ENCODE measurements around the gene NAT14. TPM values are rescaled to one million over a fixed set of nuclear protein-coding genes. Genes with fewer than 3 reads are reported as not detected.

The NAT14 gene
- 32.1 to 50.0 TPM (median 33.1 TPM) in 3 replicates for total RNA-seq
- long read RNA-seq, transcript NAT14-201 (3 exons, 1,536 nt): major isoform, 7 of 11 reads
- long read RNA-seq, partial matches to known transcripts: 0 of 11 reads
- long read RNA-seq, other reads (novel, unspliced or antisense): 2 of 11 reads

- Mint-ChIP-seq H3K27me3 (ENCODE audit: low read depth) (no peaks in the 10 kb centered on the region), H3K4me3 (ENCODE audit: unreplicated experiment) (peak within 1 kb of the TSS; percentile 68), H3K36me3 (ENCODE audit: low read depth) (no peaks in the 10 kb centered on the region), H3K27ac (ENCODE audit: unreplicated experiment) (peak within 1 kb of the TSS; percentile 91), H3K9me3 (ENCODE audit: low read depth) (no peaks in the 10 kb centered on the region), H3K4me1 (ENCODE audit: low read depth) (peaks cover 28% of the 10 kb centered on the region)
- no peak for DNase-seq (ENCODE audit: low spot score)
- TF ChIP-seq, protein P1, sequence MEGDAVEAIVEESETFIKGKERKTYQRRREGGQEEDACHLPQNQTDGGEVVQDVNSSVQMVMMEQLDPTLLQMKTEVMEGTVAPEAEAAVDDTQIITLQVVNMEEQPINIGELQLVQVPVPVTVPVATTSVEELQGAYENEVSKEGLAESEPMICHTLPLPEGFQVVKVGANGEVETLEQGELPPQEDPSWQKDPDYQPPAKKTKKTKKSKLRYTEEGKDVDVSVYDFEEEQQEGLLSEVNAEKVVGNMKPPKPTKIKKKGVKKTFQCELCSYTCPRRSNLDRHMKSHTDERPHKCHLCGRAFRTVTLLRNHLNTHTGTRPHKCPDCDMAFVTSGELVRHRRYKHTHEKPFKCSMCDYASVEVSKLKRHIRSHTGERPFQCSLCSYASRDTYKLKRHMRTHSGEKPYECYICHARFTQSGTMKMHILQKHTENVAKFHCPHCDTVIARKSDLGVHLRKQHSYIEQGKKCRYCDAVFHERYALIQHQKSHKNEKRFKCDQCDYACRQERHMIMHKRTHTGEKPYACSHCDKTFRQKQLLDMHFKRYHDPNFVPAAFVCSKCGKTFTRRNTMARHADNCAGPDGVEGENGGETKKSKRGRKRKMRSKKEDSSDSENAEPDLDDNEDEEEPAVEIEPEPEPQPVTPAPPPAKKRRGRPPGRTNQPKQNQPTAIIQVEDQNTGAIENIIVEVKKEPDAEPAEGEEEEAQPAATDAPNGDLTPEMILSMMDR (IDR thresholded peaks at IDR 0.05): no peak
Measured at GRCh38 chr19:55484593-55485438, at the start of gene NAT14. NAT14 (plus strand) TSS chr19:55485188; CDS start chr19:55485709, 521 bp downstream.

DNA sequence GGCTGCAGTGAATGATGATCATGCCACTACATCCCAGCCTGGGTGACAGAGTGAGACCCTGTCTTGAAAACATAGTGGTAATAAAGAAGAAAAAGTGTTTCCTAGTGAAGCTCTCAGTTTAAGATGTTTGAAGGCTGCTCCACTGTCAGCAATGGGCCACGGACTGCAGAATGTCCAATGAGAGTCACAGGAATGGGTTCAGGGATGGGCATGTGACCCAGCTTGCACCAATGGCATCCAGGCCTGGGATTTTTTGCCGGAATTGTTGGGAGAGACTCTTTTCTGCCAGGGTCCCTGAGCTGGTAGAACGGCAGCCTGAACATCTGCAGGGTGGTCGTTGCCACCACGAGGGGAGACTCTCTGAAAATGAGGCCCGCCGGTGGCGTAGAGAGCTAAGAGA is 48.1 kb upstream of the NAT14 start:
- TF ChIP-seq, protein P1 (IDR thresholded peaks at IDR 0.05): no peak
- Mint-ChIP-seq H3K36me3 (ENCODE audit: low read depth) (peaks cover 3% of the 10 kb centered on the region), H3K9me3 (ENCODE audit: low read depth) (peaks cover 3% of the 10 kb centered on the region), H3K4me3 (ENCODE audit: unreplicated experiment) (no peak overlapping the region), H3K4me1 (ENCODE audit: low read depth) (peaks cover 12% of the 10 kb centered on the region), H3K27ac (ENCODE audit: unreplicated experiment) (no peak overlapping the region), H3K27me3 (ENCODE audit: low read depth) (peaks cover 37% of the 10 kb centered on the region)
- DNase-seq (ENCODE audit: low spot score): no peak

GRCh38 chr19:55437410-55437809 is 47.6 kb upstream of the NAT14 start:
- no peak overlapping the region for H3K4me3 Mint-ChIP-seq (ENCODE audit: unreplicated experiment)
- H3K27ac Mint-ChIP-seq (ENCODE audit: unreplicated experiment): peak overlapping the region; percentile 36
- peaks cover 40% of the 10 kb centered on the region for H3K27me3 Mint-ChIP-seq (ENCODE audit: low read depth)
- DNase-seq (ENCODE audit: low spot score): no peak
- H3K36me3 Mint-ChIP-seq (ENCODE audit: low read depth): peaks cover 3% of the 10 kb centered on the region
- peaks cover 12% of the 10 kb centered on the region for H3K4me1 Mint-ChIP-seq (ENCODE audit: low read depth)
- peaks cover 3% of the 10 kb centered on the region for H3K9me3 Mint-ChIP-seq (ENCODE audit: low read depth)
- TF ChIP-seq, protein P1 (IDR thresholded peaks at IDR 0.05): no peak

GRCh38 chr19:55439052-55439451 is 45.9 kb upstream of the NAT14 start:
- DNase-seq (ENCODE audit: low spot score): no peak
- Mint-ChIP-seq H3K4me1 (ENCODE audit: low read depth) (peaks cover 14% of the 10 kb centered on the region), H3K27me3 (ENCODE audit: low read depth) (peaks cover 51% of the 10 kb centered on the region), H3K36me3 (ENCODE audit: low read depth) (peaks cover 3% of the 10 kb centered on the region), H3K9me3 (ENCODE audit: low read depth) (peaks cover 3% of the 10 kb centered on the region), H3K4me3 (ENCODE audit: unreplicated experiment) (no peak overlapping the region), H3K27ac (ENCODE audit: unreplicated experiment) (no peak overlapping the region)
- TF ChIP-seq, protein P1 (IDR thresholded peaks at IDR 0.05): no peak

DNA sequence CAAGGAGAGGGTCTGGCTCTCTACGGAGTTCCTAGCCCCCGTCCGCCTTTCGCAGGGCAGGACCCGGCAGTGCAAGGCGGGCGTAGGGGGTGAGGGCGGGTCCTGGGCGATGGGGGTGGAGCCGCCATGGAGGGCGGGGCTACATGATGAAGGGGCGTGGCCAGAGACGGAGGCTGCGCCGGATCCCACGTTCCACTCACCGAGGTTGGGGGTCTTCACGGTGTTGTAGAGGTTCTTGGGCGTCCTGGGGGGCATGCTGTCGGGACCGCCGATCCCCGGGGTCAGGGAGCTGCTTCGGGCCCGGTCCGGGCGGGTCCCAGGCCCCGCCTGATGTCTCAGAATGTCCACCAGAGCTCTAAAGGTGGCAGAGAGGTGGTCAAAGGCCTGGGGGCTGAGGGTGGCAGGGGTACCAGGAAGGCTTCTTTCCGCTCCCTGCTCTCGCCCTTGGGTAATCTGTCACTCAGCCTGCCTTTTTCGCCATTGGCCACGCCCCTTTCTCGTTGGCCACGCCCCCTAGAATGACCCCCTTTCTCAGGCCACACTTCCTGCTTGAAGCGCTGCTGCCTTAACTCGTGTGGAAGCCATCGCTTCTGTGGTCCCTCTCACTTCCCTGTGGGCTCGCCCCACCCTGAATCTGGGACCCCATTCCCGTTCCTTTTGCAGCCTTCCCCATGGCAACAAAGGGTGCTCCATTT is 44.4 kb upstream of the NAT14 start:
- H3K36me3 Mint-ChIP-seq (ENCODE audit: low read depth): peaks cover 3% of the 10 kb centered on the region
- no peak overlapping the region for H3K4me3 Mint-ChIP-seq (ENCODE audit: unreplicated experiment)
- DNase-seq (ENCODE audit: low spot score): no peak
- peaks cover 3% of the 10 kb centered on the region for H3K9me3 Mint-ChIP-seq (ENCODE audit: low read depth)
- H3K27ac Mint-ChIP-seq (ENCODE audit: unreplicated experiment): no peak overlapping the region
- H3K27me3 Mint-ChIP-seq (ENCODE audit: low read depth): peaks cover 66% of the 10 kb centered on the region
- H3K4me1 Mint-ChIP-seq (ENCODE audit: low read depth): peaks cover 14% of the 10 kb centered on the region
- TF ChIP-seq, protein P1 (IDR thresholded peaks at IDR 0.05): no peak
